ENCODE data around the gene ARF4. TPM values are rescaled to one million over a fixed set of nuclear protein-coding genes. Genes with fewer than 3 reads are reported as not detected.

The ARF4 gene
- total RNA-seq (ENCODE audit: low replicate concordance), result 76.2 and 312 TPM in 2 replicates

GRCh38 chr3:57597127-57597923 is at the start of gene ARF4:
ARF4 (minus strand) TSS chr3:57597344; CDS start chr3:57597140, 204 bp downstream.

DNA sequence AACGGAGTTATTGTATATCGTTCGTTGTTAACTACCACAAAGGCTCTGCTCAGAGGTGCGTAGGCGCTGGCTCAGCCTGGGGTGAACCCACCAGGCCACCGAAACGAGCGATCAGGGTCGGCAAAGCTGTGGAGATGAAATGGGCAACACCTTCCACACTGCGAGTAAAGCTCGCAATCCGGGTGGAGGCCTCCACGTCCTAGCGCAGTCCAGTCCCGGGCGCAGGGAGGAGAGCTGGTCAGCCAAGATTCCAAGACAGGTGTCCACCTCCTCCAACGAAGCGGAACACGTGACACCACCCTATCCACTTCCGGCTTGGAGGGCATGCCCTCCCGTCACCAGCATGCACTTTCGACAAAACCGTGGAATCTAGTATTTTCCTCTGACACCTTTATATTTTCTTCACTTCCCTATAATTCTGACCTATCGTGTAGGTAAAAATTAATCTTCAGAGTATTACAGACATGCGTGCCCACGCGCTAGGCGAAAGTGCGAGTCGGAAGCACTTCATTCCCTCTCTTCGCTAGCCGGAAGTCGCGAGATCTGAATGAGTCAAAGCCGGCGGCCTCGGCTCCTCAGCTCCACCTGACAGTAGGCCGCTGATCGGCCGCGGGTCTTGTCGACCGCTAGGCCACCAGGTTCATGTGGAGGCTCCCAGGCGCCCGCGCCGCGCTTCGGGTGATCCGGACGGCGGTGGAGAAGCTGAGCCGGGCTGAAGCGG is 41.2 kb downstream of the ARF4 start, which contains the start of gene PDE12:
TSS of gene PDE12 (plus strand) at position 537 of the 721 bp plus-strand sequence. CDS start at position 643, 106 bp downstream.

DNA sequence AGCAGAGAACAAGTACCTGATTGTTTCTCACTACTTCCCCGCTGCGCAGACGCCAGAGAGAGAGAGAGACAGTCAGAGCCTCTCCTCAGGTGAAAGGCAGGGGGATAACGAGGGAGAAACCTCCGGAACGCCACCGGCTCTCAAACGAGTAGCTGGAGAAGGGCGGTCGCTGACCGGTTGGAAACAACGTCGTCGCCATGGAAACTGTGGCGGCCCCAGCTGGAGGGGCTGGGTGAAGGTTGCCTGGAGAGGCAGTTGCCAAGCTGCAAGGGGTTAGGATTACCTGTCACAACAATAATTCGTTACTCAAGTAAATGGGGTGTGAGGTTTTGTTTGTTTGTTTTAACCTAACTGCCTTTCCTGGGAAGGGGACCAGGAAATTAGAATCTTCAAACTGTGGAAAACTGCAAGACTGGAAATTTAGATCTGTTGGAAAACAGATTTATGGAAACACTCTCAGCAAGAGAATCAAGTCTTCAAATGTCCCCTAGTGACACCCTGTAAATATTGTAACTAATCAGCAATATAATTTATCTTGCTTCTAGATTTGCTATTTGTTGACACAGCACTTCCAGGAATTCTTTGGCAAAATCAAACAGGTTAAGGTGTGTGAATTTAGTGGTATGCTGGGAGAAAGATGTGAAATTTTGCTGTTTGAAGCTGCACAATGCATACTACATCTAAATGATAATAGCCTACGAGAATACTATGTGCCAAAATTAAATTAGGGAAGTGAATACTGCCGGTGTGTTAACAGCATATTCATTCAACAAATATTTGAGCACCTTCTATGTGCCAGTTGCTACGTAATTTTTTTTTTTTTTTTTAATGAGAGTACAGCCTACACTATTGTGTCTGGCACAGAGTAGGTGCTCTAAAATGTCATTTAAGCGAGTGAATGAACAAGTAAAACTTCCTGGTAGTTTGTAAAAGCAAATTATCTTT is 52.7 kb downstream of the ARF4 start, which contains the start of gene DNAH12:
TSS of gene DNAH12 (minus strand) at position 164 of the 945 bp plus-strand sequence. CDS start 1,474 bp downstream, outside the sequence.

Other genes with a start within 250 kb of the ARF4 start
- gene DNAH12, start 53.0 kb downstream of the ARF4 start, total RNA-seq (ENCODE audit: low replicate concordance), result under 0.01 TPM in 2 replicates
- gene PDE12, start 41.1 kb downstream of the ARF4 start, total RNA-seq (ENCODE audit: low replicate concordance), result 8.5 and 11.3 TPM in 2 replicates
- gene DENND6A, start 95.7 kb upstream of the ARF4 start, total RNA-seq (ENCODE audit: low replicate concordance), result 11.3 and 11.7 TPM in 2 replicates
- gene SLMAP, start 159.0 kb upstream of the ARF4 start, total RNA-seq (ENCODE audit: low replicate concordance), result 18.4 and 28.7 TPM in 2 replicates

Measured in smooth muscle cell of the coronary artery (primary cell).